ACC112 (cell line): Measurements from ENCODE around the gene VANGL2.
"Not testable (repeated sequence)": the region's sequence is repeated elsewhere in the genome, so short reads cannot be mapped to it uniquely, and the experiment has no call there.

Experiments used
- H2AFZ ChIP-seq: fragments of 200-600 bp; sonication (generic); one replicate; pipeline ENCODE4 v1.6.0; 2017; ENCODE audit warnings: antibody characterized with exemption, low read length; ENCODE audit not compliant: unreplicated experiment
- H3K27ac ChIP-seq: fragments of 200-600 bp; sonication (generic); 2 replicates; pipeline ENCODE4 v1.5.1; 2014; ENCODE audit warnings: low read depth, mild to moderate bottlenecking, antibody characterized with exemption, low read length, moderate library complexity
- H3K27me3 ChIP-seq: fragments of 200-600 bp; sonication (generic); 2 replicates; pipeline ENCODE4 v1.6.1; 2014; ENCODE audit warnings: mild to moderate bottlenecking, antibody characterized with exemption, low read length, moderate library complexity, mixed read lengths; ENCODE audit not compliant: insufficient read depth
- H3K36me3 ChIP-seq: fragments of 200-600 bp; sonication (generic); 2 replicates; pipeline ENCODE4 v1.6.1; 2016; ENCODE audit warnings: mild to moderate bottlenecking, antibody characterized with exemption, low read length, moderate library complexity, mixed read lengths; ENCODE audit not compliant: insufficient read depth
- H3K4me1 ChIP-seq: fragments of 200-600 bp; sonication (generic); one replicate; pipeline ENCODE4 v1.6.1; 2016; ENCODE audit warnings: low read length, mixed read lengths; ENCODE audit not compliant: insufficient read depth, unreplicated experiment, control insufficient read depth
- H3K4me3 ChIP-seq: fragments of 200-600 bp; sonication (generic); 2 replicates; pipeline ENCODE4 v1.5.1; 2014; ENCODE audit warnings: mild to moderate bottlenecking, low read depth, low read length
- H3K79me2 ChIP-seq: fragments of 200-600 bp; sonication (generic); one replicate; pipeline ENCODE4 v1.6.0; 2016; ENCODE audit warnings: low read length; ENCODE audit not compliant: control insufficient read depth, unreplicated experiment, insufficient read depth

Gene VANGL2

DNA sequence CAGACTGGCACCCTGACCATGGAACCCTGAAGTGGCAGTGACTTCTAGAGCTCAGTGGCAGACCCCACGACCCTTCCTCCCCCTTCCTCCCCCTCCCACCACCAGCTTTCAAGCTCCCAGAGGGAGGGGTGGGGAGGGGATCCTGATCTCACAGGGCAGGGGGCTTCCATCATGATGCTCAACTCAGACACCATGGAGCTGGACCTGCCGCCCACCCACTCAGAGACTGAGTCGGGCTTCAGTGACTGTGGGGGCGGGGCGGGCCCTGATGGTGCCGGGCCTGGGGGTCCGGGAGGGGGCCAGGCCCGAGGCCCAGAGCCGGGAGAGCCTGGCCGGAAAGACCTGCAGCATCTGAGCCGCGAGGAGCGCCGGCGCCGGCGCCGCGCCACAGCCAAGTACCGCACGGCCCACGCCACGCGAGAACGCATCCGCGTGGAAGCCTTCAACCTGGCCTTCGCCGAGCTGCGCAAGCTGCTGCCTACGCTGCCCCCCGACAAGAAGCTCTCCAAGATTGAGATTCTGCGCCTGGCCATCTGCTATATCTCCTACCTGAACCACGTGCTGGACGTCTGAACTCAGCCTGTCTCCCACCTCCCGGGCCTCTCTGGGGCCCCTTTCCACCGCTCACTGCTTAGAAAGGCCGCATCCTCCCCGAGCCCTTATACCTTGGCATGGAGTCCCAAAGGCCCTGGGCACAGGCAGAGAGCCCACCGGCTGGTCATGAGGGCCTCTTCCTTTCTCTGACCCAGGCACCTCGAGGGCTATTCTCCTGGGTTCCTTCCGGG lies 29.6 kb upstream of the VANGL2 start:
- Histone ChIP-seq H3K36me3 (no peaks in the 10 kb centered on the region), H3K27me3 (peaks cover 11% of the 10 kb centered on the region; the same call in 1 of the 2 replicates), H3K27ac (no peak overlapping the region), H2AFZ (no peak overlapping the region), H3K4me1 (peaks cover 2% of the 10 kb centered on the region), H3K4me3 (no peak overlapping the region), H3K79me2 (no peaks in the 10 kb centered on the region)

DNA sequence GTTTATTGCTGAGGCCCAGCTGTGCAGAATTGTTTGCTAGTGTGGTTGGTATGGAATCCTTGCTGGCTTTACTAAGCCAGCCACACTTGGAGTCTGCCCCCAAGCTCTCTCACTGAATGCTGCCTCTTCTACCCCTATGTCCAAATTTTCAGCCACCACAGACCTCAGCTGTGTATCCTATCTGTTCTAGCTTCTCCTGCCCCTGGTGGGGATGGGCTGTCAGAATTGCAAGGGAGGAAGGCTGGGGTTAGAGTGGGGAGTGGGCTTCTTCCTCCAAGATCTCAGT lies 29.1 kb upstream of the VANGL2 start:
- no peak overlapping the region for H3K4me3 ChIP-seq
- no peaks in the 10 kb centered on the region for H3K36me3 ChIP-seq
- H3K27me3 ChIP-seq, result peaks cover 11% of the 10 kb centered on the region; the same call in 1 of the 2 replicates
- no peaks in the 10 kb centered on the region for H3K79me2 ChIP-seq
- H3K4me1 ChIP-seq, result peaks cover 8% of the 10 kb centered on the region
- H2AFZ ChIP-seq, result no peak overlapping the region
- H3K27ac ChIP-seq, result no peak overlapping the region

DNA sequence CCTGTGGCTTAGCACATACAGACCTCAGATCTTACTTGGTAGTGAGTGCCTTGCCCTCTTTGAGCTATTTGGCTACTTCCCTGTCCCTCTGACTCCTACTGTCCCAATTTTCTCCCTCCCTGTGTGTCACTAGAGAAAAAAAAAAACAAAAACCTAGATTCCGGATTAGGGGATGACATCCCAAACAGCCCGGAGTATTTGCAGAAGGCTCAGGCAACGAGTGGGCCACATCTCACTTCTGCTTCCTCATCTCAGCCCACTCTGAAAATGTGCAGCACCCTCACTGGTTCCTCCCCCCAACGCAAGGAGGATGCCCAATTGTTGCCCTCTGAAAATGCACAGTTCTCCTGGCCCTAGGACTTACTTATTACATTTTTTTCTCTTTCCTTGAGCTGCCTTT lies 28.6 kb upstream of the VANGL2 start:
- peaks cover 8% of the 10 kb centered on the region for H3K4me1 ChIP-seq
- no peak overlapping the region for H2AFZ ChIP-seq
- no peaks in the 10 kb centered on the region for H3K36me3 ChIP-seq
- H3K79me2 ChIP-seq, result no peaks in the 10 kb centered on the region
- H3K27ac ChIP-seq, result no peak overlapping the region
- peaks cover 11% of the 10 kb centered on the region; the same call in 1 of the 2 replicates for H3K27me3 ChIP-seq
- H3K4me3 ChIP-seq, result no peak overlapping the region

DNA sequence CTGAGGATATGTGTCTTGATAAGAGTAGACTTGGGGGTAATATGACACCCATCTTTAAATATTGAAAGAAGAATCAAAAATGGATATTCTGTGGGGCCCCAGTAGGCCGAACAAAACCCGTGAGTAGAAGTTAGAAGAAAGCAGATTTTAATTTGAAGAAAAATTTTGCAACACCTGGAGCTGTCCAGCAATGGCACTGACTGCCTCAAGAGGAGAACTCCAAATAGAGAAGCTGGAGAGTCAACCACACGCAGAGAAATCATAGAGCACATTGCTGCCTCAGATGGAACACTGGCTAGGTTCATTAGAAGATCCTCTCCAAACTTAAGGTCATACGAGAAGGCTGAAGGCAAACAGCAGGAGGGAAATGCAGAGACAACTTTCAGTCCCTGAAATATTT lies 26.7 kb upstream of the VANGL2 start:
- no peaks in the 10 kb centered on the region for H3K36me3 ChIP-seq

GRCh38 chr1:160374306-160375110 lies 25.9 kb upstream of the VANGL2 start:
- H3K4me3 ChIP-seq, result no peak overlapping the region
- no peak overlapping the region for H2AFZ ChIP-seq
- peaks cover 14% of the 10 kb centered on the region for H3K4me1 ChIP-seq
- peaks cover 4% of the 10 kb centered on the region; the same call in 1 of the 2 replicates for H3K27me3 ChIP-seq
- H3K79me2 ChIP-seq, result no peaks in the 10 kb centered on the region
- no peaks in the 10 kb centered on the region for H3K36me3 ChIP-seq
- H3K27ac ChIP-seq, result no peak overlapping the region

More for the DNA sequence above, 26.7 kb upstream of the VANGL2 start:
- H3K79me2 ChIP-seq, result no peaks in the 10 kb centered on the region
- peaks cover 14% of the 10 kb centered on the region for H3K4me1 ChIP-seq
- H2AFZ ChIP-seq, result no peak overlapping the region
- H3K27ac ChIP-seq, result no peak overlapping the region
- H3K4me3 ChIP-seq, result no peak overlapping the region
- peaks cover 5% of the 10 kb centered on the region; the same call in 1 of the 2 replicates for H3K27me3 ChIP-seq

- peaks cover 8% of the 10 kb centered on the region; the same call in 1 of the 2 replicates for H3K27me3 ChIP-seq
- peaks cover 14% of the 10 kb centered on the region for H3K4me1 ChIP-seq
- H2AFZ ChIP-seq, result no peak overlapping the region
- H3K36me3 ChIP-seq, result no peaks in the 10 kb centered on the region
- no peak overlapping the region for H3K4me3 ChIP-seq
- no peaks in the 10 kb centered on the region for H3K79me2 ChIP-seq
- H3K27ac ChIP-seq, result no peak overlapping the region
Observed at GRCh38 chr1:160375788-160376524, 24.4 kb upstream of the VANGL2 start.

DNA sequence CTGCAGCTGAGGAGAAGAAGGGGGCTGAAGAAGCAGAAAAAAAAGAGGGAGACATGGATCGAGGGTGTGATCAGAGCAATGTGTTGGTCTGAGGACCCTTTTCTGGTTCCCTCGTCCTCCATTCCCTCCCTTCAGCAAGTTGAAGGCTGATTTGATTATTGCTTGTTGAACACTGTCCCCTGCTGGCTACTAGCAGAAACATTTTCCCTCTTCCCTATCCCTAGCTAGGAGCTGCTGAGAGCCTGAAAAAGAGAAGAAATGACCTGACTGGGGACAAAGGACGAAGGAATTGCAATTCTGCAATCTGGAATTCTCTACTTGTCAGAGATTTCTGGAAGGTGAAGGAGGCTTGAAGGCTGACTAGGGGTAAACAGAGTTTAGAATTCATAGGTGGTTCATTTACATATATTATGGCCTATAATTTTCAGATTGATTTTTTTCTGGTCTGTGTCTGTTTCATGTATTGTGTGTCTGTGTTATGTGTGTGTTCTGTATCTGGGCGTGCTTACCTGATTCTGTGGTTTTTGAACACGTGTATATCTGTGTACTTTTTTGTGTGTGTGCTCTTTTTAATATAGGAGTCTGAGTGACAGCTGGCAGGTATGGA lies 23.7 kb upstream of the VANGL2 start:
- Histone ChIP-seq H3K4me3 (no peak overlapping the region), H3K79me2 (no peaks in the 10 kb centered on the region), H2AFZ (no peak overlapping the region)

DNA sequence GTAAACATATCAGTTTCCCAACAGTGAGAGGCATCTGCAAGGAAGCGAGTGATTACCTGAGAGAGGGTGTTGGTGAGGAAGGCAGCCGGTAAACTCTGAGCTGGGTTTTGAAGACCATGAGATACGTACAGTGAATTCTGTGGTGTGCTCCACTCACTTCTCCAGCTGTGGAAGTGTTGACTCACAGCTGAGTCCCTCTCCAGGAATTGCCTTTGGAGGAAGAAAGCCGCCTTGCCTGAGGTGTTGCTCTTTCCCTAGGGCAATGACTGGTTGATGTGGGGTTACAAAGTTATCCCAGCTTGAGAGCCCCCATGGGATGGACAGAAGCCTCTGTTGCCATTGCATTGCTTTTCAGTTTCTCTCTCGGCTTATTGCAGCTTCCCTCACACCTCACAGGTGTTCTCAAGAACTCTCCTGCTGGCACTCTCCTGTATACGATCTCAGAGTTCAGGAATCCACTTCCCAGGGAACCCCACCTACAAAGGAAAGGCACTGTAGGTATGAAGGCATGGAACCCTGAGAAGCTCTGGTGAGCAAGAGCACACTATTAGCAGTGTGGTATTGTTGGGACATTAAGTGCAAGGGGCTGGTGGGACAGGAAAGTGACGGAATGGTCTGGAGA lies 22.7 kb upstream of the VANGL2 start:
- Histone ChIP-seq H3K27me3 (peaks cover 8% of the 10 kb centered on the region; the same call in 1 of the 2 replicates), H2AFZ (no peak overlapping the region), H3K79me2 (no peaks in the 10 kb centered on the region)

More for the DNA sequence above, 23.7 kb upstream of the VANGL2 start:
- Histone ChIP-seq H3K4me1 (peaks cover 14% of the 10 kb centered on the region), H3K27me3 (peaks cover 8% of the 10 kb centered on the region; the same call in 1 of the 2 replicates), H3K27ac (no peak overlapping the region), H3K36me3 (no peaks in the 10 kb centered on the region)

GRCh38 chr1:160384812-160385211 lies 15.6 kb upstream of the VANGL2 start:
- not testable (repeated sequence) for H3K27ac ChIP-seq, H3K79me2 ChIP-seq, H3K36me3 ChIP-seq, H2AFZ ChIP-seq, H3K4me1 ChIP-seq, H3K4me3 ChIP-seq
- peaks cover 11% of the 10 kb centered on the region; the same call in 1 of the 2 replicates for H3K27me3 ChIP-seq

More for the DNA sequence above, 22.7 kb upstream of the VANGL2 start:
- no peaks in the 10 kb centered on the region for H3K36me3 ChIP-seq
- peaks cover 14% of the 10 kb centered on the region for H3K4me1 ChIP-seq
- H3K4me3 ChIP-seq, result no peak overlapping the region
- no peak overlapping the region for H3K27ac ChIP-seq

DNA sequence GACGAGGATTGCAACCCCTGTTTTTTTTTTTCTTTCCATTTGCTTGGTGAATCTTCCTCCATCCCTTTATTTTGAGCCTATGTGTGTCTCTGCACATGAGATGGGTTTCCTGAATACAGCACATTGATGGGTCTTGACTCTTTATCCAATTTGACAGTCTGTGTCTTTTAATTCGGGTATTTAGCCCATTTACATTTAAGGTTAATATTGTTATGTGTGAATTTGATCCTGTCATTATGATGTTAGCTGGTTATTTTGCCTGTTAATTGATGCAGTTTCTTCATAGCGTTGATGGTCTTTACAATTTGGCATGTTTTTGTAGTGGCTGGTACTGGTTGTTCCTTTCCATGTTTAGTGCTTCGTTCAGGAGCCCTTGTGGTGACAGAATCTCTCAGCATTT lies 12.0 kb upstream of the VANGL2 start:
- not testable (repeated sequence) for H2AFZ ChIP-seq, H3K36me3 ChIP-seq, H3K79me2 ChIP-seq, H3K4me3 ChIP-seq, H3K27ac ChIP-seq, H3K4me1 ChIP-seq
- H3K27me3 ChIP-seq, result peaks cover 39% of the 10 kb centered on the region
